ENCODE measurements around the gene C1QTNF4.
"Not testable (repeated sequence)": the region's sequence is repeated elsewhere in the genome, so short reads cannot be mapped to it uniquely, and the experiment has no call there.

The C1QTNF4 gene

GRCh38 chr11:47560426-47560825, 33.8 kb downstream of the C1QTNF4 start:
- POLR2A ChIA-PET (ENCODE audit: low non-redundant PET), result no interaction called here
- peak overlapping the region; percentile 34; the same call in 1 of the 2 replicates for H3K27ac ChIP-seq
- TF ChIP-seq CTCF (conservative IDR thresholded peaks at IDR 0.05; ENCODE audit: low read depth), result no peak
- CTCF ChIA-PET, result no interaction called here
- no peak for DNase-seq (ENCODE audit: low spot score)

GRCh38 chr11:47558695-47559094, 35.5 kb downstream of the C1QTNF4 start:
- no peak for DNase-seq (ENCODE audit: low spot score)
- ChIA-PET POLR2A (ENCODE audit: low non-redundant PET) (no interaction called here), CTCF (no interaction called here)
- no peak for TF ChIP-seq CTCF (conservative IDR thresholded peaks at IDR 0.05; ENCODE audit: low read depth)
- H3K27ac ChIP-seq, result no peak overlapping the region

- CTCF ChIA-PET; H3K27ac ChIP-seq; POLR2A ChIA-PET (ENCODE audit: low non-redundant PET); DNase-seq (ENCODE audit: low spot score): not testable (repeated sequence)
Observed at GRCh38 chr11:47557004-47557403, 37.2 kb downstream of the C1QTNF4 start.

- peak overlapping the region; percentile 91 for H3K27ac ChIP-seq
- peak; percentile 42 for TF ChIP-seq CTCF (conservative IDR thresholded peaks at IDR 0.05; ENCODE audit: low read depth)
- ChIA-PET CTCF (interaction anchor here (0.6 to 2.0 kb wide), 11 partner anchors 11 to 1205 kb away, joined by 3 to 11 read pairs (median 3); no protein-coding TSS in a partner anchor), POLR2A (ENCODE audit: low non-redundant PET) (no interaction called here)
- DNase-seq (ENCODE audit: low spot score), result no peak
Observed at GRCh38 chr11:47553406-47553743, 40.8 kb downstream of the C1QTNF4 start.

DNA sequence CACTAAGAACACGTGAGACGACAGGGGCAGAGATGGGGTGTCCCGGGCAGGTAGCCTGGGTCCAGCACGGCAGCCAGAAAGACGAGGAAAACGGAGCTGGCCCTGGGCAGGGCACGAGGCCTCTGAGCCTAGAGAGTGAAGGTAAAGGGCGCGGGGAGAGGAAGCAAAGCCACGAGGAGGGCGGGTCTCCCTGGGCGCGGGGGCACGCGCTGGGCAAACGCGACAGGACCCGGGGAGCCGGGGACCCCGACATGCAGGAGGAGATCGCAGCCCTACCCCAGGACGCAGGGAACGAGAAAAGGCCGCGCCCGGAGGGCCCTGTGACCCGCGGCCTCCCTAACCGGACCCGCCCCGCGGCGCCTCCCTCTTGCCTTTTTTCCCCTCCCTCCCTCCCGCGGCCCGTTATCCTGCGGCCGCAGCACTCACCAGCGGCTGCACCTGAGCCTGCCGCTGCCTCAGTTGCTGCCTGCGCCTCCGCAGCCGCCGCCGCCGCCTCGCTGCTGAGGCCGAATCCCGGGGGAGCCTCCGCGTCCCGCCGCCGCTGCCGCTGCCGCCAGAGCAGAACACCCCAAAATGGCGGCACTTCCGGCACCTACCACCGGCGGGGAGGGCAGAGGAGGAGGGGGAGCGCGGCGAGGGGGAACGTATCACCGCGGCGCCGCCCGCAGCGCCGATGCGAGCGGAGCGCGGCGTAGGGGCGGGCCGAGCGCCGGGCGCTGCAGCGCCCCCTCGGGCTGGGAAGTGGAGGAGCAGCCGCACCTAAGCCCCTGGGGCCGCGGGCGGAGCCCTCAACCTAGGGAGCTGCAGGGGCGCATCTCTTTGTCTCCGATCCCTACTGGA, 41.4 kb downstream of the C1QTNF4 start, which contains the start of gene CELF1:
TSS of gene CELF1 (minus strand) at position 567 of the 840 bp plus-strand sequence. CDS start 53,609 bp downstream, outside the sequence.
- ChIA-PET CTCF (interaction anchor here (0.6 to 2.0 kb wide), 14 partner anchors 12 to 1205 kb away, joined by 3 to 11 read pairs (median 3); no protein-coding TSS in a partner anchor), POLR2A (ENCODE audit: low non-redundant PET) (no interaction called here)
- DNase-seq (ENCODE audit: low spot score), result peak; percentile 77
- H3K27ac ChIP-seq, result peak within 1 kb of the TSS; percentile 91
- TF ChIP-seq CTCF (conservative IDR thresholded peaks at IDR 0.05; ENCODE audit: low read depth), result peak; percentile 96

GRCh38 chr11:47552056-47552565, 42.1 kb downstream of the C1QTNF4 start:
- peak; percentile 20 for DNase-seq (ENCODE audit: low spot score)
- ChIA-PET POLR2A (ENCODE audit: low non-redundant PET) (no interaction called here), CTCF (interaction anchor here (0.6 to 2.0 kb wide), 5 partner anchors 13 to 108 kb away, joined by 3 to 11 read pairs (median 3); no protein-coding TSS in a partner anchor)
- TF ChIP-seq CTCF (conservative IDR thresholded peaks at IDR 0.05; ENCODE audit: low read depth), result no peak
- peak overlapping the region; percentile 91 for H3K27ac ChIP-seq

- no peak overlapping the region for H3K27ac ChIP-seq
- no peak for DNase-seq (ENCODE audit: low spot score)
- CTCF ChIA-PET, result no interaction called here
- TF ChIP-seq CTCF (conservative IDR thresholded peaks at IDR 0.05; ENCODE audit: low read depth), result 0 out of 2 replicates have a peak, but pooled peaks have one; percentile 12
- POLR2A ChIA-PET (ENCODE audit: low non-redundant PET), result no interaction called here
Observed at GRCh38 chr11:47551086-47551485, 43.1 kb downstream of the C1QTNF4 start.

Measured in RWPE1 (cell line).